GM12864 (cell line): ENCODE data around the gene ASCL5.

Experiments
- DNase-seq: peaks from one replicate; pipeline ENCODE4 v3.0.0-alpha.2; 2011; ENCODE audit warnings: low read depth
- H3K4me3 ChIP-seq: 2 replicates; pipeline ENCODE4 v1.5.1; 2011; ENCODE audit warnings: mild to moderate bottlenecking, low read depth, low read length, control low read depth
- TF ChIP-seq, protein P1 (sequence below): IDR thresholded peaks from 2 replicates; pipeline ENCODE4 v1.5.1; 2011; ENCODE audit warnings: low read depth, mild to moderate bottlenecking, moderate library complexity, low read length, control low read depth, inconsistent platforms; ENCODE audit errors: missing control alignments

ASCL5 gene

DNA sequence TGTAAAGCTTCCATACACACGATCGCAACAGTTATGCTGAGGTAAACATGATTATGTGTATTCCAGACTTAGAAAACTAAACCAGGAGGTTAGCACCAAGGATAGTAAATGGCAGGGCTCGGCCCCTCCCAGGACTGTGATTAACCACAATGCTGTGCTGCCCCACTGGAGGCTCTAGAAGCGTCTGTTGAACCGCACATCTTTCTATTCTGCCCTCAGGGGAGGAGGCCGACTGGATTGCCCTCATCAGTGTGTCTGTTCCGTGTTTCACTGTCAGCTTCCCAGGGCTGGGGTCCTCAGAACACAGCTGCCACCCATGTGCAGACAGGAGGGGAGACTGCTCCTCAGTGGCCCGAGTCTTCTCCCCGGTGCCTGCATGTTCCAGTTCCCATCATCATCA is 12.8 kb upstream of the ASCL5 start:
- TF ChIP-seq, protein P1, sequence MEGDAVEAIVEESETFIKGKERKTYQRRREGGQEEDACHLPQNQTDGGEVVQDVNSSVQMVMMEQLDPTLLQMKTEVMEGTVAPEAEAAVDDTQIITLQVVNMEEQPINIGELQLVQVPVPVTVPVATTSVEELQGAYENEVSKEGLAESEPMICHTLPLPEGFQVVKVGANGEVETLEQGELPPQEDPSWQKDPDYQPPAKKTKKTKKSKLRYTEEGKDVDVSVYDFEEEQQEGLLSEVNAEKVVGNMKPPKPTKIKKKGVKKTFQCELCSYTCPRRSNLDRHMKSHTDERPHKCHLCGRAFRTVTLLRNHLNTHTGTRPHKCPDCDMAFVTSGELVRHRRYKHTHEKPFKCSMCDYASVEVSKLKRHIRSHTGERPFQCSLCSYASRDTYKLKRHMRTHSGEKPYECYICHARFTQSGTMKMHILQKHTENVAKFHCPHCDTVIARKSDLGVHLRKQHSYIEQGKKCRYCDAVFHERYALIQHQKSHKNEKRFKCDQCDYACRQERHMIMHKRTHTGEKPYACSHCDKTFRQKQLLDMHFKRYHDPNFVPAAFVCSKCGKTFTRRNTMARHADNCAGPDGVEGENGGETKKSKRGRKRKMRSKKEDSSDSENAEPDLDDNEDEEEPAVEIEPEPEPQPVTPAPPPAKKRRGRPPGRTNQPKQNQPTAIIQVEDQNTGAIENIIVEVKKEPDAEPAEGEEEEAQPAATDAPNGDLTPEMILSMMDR: no peak
- H3K4me3 ChIP-seq: no peak overlapping the region
- no peak for DNase-seq

DNA sequence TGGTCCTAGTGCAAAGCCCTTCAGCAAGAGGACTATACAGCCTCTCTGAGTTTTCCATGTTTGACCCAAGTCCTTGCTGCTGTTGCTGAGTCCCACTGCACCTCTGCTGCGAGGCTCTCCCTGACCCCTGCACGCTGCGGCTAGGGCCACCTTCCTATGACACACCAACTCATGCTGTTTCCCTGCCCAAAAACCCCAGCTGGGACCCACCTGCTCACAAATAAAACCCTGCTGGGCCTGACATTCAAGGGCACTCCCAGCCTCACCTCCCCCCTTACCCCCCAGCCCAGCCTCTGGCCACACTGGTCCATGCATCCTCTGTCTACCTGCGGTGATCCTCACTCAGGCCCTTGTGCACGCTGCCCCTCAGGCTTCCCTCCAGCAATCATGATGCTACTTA is 12.3 kb upstream of the ASCL5 start:
- TF ChIP-seq, protein P1: no peak
- H3K4me3 ChIP-seq: no peak overlapping the region
- no peak for DNase-seq

DNA sequence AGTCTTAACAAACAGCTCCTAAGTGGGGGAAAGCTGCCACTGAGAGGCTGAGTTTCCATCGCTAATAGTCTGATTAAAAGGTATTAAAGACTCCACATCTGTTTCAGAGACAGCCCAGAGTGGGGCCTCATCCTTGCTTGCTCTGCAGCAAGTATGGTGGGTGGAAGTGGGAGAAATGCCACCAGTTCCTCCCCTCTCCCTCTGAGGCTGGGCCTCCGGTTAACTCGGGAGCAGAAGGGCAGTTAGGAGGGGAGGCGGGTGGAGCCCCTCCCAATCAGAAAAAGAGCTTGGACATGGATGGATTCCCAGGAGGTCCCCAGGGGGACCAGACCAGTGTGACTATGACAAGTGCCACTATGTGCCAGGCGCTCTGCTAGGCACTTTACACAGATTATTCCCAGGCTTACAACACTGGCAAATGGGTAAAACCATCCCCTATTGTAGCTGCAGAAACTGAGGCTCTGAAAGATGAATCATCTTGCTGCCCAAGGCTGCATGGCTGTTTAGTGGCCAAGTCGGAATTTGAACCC is 11.4 kb upstream of the ASCL5 start:
- H3K4me3 ChIP-seq: no peak overlapping the region
- no peak for DNase-seq
- TF ChIP-seq, protein P1: no peak

DNA sequence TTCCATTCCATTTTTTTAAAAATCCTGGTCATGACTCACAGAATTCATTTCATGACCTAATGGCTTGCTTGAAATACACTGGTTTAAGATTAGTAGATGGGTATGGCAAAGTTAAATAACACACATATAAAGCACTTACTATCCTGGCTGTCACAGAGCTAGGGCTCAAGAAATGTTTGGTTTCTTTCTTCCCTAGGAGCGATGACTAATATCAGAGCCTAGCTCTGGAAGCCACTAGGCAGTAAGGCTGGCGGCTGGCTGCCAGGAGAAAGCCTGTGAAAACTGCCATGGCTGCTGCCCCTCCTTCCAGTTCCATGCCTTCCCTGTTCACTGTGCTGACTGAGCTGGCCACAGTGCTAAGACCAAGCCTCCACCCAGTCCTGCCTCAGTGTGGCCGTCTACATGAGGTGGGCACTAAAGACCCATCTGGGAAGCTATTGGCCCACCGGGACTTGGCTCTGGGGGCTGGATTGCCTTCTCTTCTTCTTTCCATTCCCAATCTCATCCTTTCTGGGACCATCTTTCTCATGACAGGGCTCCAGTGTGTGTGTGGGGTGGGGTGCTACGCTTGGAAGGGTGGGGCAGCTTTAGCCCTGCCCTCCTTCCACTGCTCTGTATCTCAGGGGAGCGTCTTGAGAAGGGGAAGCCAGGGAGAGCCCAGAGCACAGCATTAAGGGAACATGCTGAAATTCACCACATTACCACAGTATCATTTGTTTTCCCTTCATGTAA is 10.8 kb upstream of the ASCL5 start:
- DNase-seq: no peak
- no peak overlapping the region for H3K4me3 ChIP-seq
- TF ChIP-seq, protein P1: no peak

DNA sequence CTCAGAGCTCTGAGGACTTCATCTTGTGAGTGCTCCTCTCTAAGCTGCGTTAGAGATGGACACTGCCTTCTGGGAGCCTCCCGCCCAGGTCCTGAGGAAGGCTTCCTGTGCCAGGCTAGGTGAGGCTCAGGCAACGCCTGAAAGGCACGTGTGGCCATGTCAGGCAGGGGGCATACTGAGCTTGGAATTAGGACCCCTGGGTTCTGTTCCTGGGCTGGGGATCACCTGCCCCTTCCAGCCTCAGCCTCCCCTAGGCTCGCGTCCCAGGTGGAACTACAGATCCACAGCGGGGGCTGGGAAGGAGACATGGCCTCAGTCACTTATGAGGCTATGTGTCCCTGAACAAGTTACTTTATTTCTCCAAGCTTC is 10.0 kb upstream of the ASCL5 start:
- no peak for DNase-seq
- H3K4me3 ChIP-seq: no peak overlapping the region
- TF ChIP-seq, protein P1: no peak

DNA sequence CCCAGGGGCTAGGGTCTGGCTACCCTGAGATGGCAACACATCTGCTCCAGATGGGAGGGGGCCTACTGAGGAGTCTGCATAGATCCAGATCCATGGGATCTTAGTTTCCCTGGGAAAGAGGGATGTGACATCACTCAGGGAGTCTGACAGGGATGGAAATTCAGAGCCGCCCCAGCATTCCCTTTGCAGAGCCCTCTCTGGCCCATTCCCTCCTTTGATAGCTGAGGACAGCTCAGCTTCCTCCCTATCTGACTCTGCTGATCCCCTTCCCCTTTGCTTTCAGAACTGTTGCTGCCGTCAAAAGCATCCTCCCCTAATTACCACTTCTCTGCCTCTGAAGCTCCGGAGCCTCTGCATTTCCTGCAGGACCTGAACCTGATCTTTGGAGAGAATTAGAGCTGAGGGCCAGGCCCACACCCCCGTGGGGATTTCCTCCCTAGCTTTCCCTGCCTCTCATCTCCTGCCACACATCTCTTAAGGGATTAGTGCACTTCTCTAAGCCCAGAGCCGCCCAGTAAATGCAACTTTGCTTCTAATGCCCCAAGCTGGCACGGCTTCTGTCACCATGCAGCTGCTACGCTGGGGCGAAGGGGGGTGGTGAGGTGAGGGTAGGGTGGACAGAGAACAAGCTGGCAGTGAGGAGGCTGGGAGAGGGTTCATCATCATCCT is 9.5 kb upstream of the ASCL5 start:
- DNase-seq: no peak
- no peak overlapping the region for H3K4me3 ChIP-seq
- TF ChIP-seq, protein P1: no peak
